Activated T-helper 1 cell treated with anti-CD3 and anti-CD28 coated beads, Interleukin-12 subunit alpha, Interleukin-12 subunit beta, Interleukin-2, Interleukin-4 antibody, amounts not matched to agents 30 ng/mL and 10 ng/mL and 1 ng/mL, durations not matched to agents 14 hours and 24 hours and 36 hours (primary cell): ENCODE measurements around the gene RBMS3. TPM values are rescaled to one million over a fixed set of nuclear protein-coding genes. Genes with fewer than 3 reads are reported as not detected.
A peak's percentile ranks its signal among the peaks of the same experiment; 100 is the strongest.

ENCODE experiments used
- DNase-seq: peaks from one replicate; pipeline ENCODE4 v3.0.0; 2021; ENCODE audit warnings: low spot score
- H3K27ac Mint-ChIP-seq: one replicate; pipeline ENCODE4 v1.8.0; 2021; ENCODE audit warnings: mild to moderate bottlenecking, mixed read lengths
- H3K27me3 Mint-ChIP-seq: one replicate; pipeline ENCODE4 v1.8.0; 2022; ENCODE audit warnings: mild to moderate bottlenecking, moderate library complexity, mixed read lengths; ENCODE audit not compliant: insufficient read depth
- H3K36me3 Mint-ChIP-seq: one replicate; pipeline ENCODE4 v1.8.0; 2021; ENCODE audit warnings: low read depth, mixed read lengths
- H3K4me1 Mint-ChIP-seq: one replicate; pipeline ENCODE4 v1.8.0; 2021; ENCODE audit warnings: low read depth, mixed read lengths
- H3K4me3 Mint-ChIP-seq: one replicate; pipeline ENCODE4 v1.8.0; 2021; ENCODE audit warnings: mild to moderate bottlenecking, moderate library complexity, mixed read lengths
- H3K9me3 Mint-ChIP-seq: one replicate; pipeline ENCODE4 v1.8.0; 2021; ENCODE audit warnings: mixed read lengths
- intact Hi-C: fragments of 100-400 bp; cut with micrococcal nuclease; formaldehyde crosslinking; loops from one replicate; pipeline ENCODE4 v1.15.1; 2024
- total RNA-seq: library from RNA; stranded (reverse); gene quantifications from 2 replicates; pipeline ENCODE4 v1.2.3, GENCODE V29; 2022

RBMS3 gene
- total RNA-seq, 1 donor from 2014 or later = 3.7 TPM

GRCh38 chr3:29258161-29258560 lies 22.7 kb upstream of the RBMS3 start:
- Mint-ChIP-seq H3K4me3 (no peak overlapping the region), H3K27ac (no peak overlapping the region), H3K27me3 (no peaks in the 10 kb centered on the region), H3K36me3 (no peaks in the 10 kb centered on the region), H3K9me3 (peaks cover 4% of the 10 kb centered on the region), H3K4me1 (no peaks in the 10 kb centered on the region)
- intact Hi-C loops = no loop called here
- no peak for DNase-seq

- Mint-ChIP-seq H3K9me3 (peaks cover 4% of the 10 kb centered on the region), H3K4me3 (no peak overlapping the region), H3K4me1 (no peaks in the 10 kb centered on the region), H3K27me3 (no peaks in the 10 kb centered on the region), H3K36me3 (no peaks in the 10 kb centered on the region), H3K27ac (no peak overlapping the region)
- no peak for DNase-seq
- intact Hi-C loops = no loop called here
These were observed 19.8 kb upstream of the RBMS3 start for GRCh38 chr3:29261119-29261518.

- H3K4me1 Mint-ChIP-seq = no peaks in the 10 kb centered on the region
- DNase-seq = no peak
- intact Hi-C loops = no loop called here
- no peaks in the 10 kb centered on the region for H3K27me3 Mint-ChIP-seq
- no peak overlapping the region for H3K27ac Mint-ChIP-seq
- H3K4me3 Mint-ChIP-seq = no peak overlapping the region
- H3K9me3 Mint-ChIP-seq = no peaks in the 10 kb centered on the region
- no peaks in the 10 kb centered on the region for H3K36me3 Mint-ChIP-seq
These were observed 17.4 kb upstream of the RBMS3 start for GRCh38 chr3:29263476-29263875.

- no peak for DNase-seq
- intact Hi-C loops = no loop called here
- Mint-ChIP-seq H3K4me1 (no peaks in the 10 kb centered on the region), H3K27ac (no peak overlapping the region), H3K36me3 (no peaks in the 10 kb centered on the region), H3K27me3 (no peaks in the 10 kb centered on the region), H3K9me3 (no peaks in the 10 kb centered on the region), H3K4me3 (no peak overlapping the region)
These were observed 15.3 kb upstream of the RBMS3 start for GRCh38 chr3:29265509-29266072.

- no peak overlapping the region for H3K4me3 Mint-ChIP-seq
These were observed 13.6 kb upstream of the RBMS3 start for GRCh38 chr3:29267226-29267625.

GRCh38 chr3:29268651-29269050 lies 12.2 kb upstream of the RBMS3 start:
- no peaks in the 10 kb centered on the region for H3K4me1 Mint-ChIP-seq
- no peak overlapping the region for H3K27ac Mint-ChIP-seq
- H3K36me3 Mint-ChIP-seq = no peaks in the 10 kb centered on the region
- DNase-seq = no peak
- H3K4me3 Mint-ChIP-seq = no peak overlapping the region
- intact Hi-C loops = no loop called here
- H3K27me3 Mint-ChIP-seq = no peaks in the 10 kb centered on the region
- no peaks in the 10 kb centered on the region for H3K9me3 Mint-ChIP-seq

More at GRCh38 chr3:29267226-29267625, 13.6 kb upstream of the RBMS3 start:
- DNase-seq = no peak
- no peaks in the 10 kb centered on the region for H3K36me3 Mint-ChIP-seq
- no peaks in the 10 kb centered on the region for H3K9me3 Mint-ChIP-seq
- H3K27ac Mint-ChIP-seq = no peak overlapping the region
- H3K27me3 Mint-ChIP-seq = no peaks in the 10 kb centered on the region
- intact Hi-C loops = no loop called here
- no peaks in the 10 kb centered on the region for H3K4me1 Mint-ChIP-seq

- Mint-ChIP-seq H3K4me1 (peaks cover 11% of the 10 kb centered on the region), H3K9me3 (no peaks in the 10 kb centered on the region), H3K36me3 (no peaks in the 10 kb centered on the region), H3K27me3 (no peaks in the 10 kb centered on the region), H3K27ac (no peak overlapping the region), H3K4me3 (no peak overlapping the region)
- DNase-seq = no peak
- intact Hi-C loops = no loop called here
These were observed 10.1 kb upstream of the RBMS3 start for GRCh38 chr3:29270752-29271151.

- Mint-ChIP-seq H3K36me3 (no peaks in the 10 kb centered on the region), H3K4me3 (no peak overlapping the region), H3K9me3 (no peaks in the 10 kb centered on the region), H3K27me3 (no peaks in the 10 kb centered on the region), H3K4me1 (peaks cover 11% of the 10 kb centered on the region), H3K27ac (no peak overlapping the region)
- DNase-seq = no peak
- intact Hi-C loops = no loop called here
These were observed 9.4 kb upstream of the RBMS3 start for GRCh38 chr3:29271475-29271874.

- peak overlapping the region; percentile 79 for H3K27ac Mint-ChIP-seq
- intact Hi-C loops = no loop called here
- peaks cover 11% of the 10 kb centered on the region for H3K4me1 Mint-ChIP-seq
- H3K9me3 Mint-ChIP-seq = no peaks in the 10 kb centered on the region
- H3K4me3 Mint-ChIP-seq = peak overlapping the region; percentile 2
- H3K27me3 Mint-ChIP-seq = peaks cover 3% of the 10 kb centered on the region
- H3K36me3 Mint-ChIP-seq = no peaks in the 10 kb centered on the region
- DNase-seq = no peak
These were observed 6.2 kb upstream of the RBMS3 start for GRCh38 chr3:29274667-29275066.

- no peak for DNase-seq
- Mint-ChIP-seq H3K36me3 (no peaks in the 10 kb centered on the region), H3K27ac (no peak overlapping the region), H3K4me3 (no peak overlapping the region), H3K9me3 (no peaks in the 10 kb centered on the region), H3K27me3 (peaks cover 3% of the 10 kb centered on the region), H3K4me1 (peaks cover 11% of the 10 kb centered on the region)
- intact Hi-C loops = no loop called here
These were observed 5.6 kb upstream of the RBMS3 start for GRCh38 chr3:29275309-29275708.

- Mint-ChIP-seq H3K27me3 (peaks cover 3% of the 10 kb centered on the region), H3K36me3 (no peaks in the 10 kb centered on the region), H3K4me3 (no peak overlapping the region), H3K4me1 (peaks cover 31% of the 10 kb centered on the region), H3K27ac (no peak overlapping the region), H3K9me3 (no peaks in the 10 kb centered on the region)
- intact Hi-C loops = no loop called here
- DNase-seq = no peak
These were observed 3.6 kb upstream of the RBMS3 start for GRCh38 chr3:29277249-29277648.

GRCh38 chr3:29279286-29279685 lies 1.6 kb upstream of the RBMS3 start:
- H3K36me3 Mint-ChIP-seq = no peaks in the 10 kb centered on the region
- no peak overlapping the region for H3K4me3 Mint-ChIP-seq
- peaks cover 3% of the 10 kb centered on the region for H3K27me3 Mint-ChIP-seq
- H3K9me3 Mint-ChIP-seq = no peaks in the 10 kb centered on the region
- intact Hi-C loops = no loop called here
- peaks cover 46% of the 10 kb centered on the region for H3K4me1 Mint-ChIP-seq
- no peak overlapping the region for H3K27ac Mint-ChIP-seq
- DNase-seq = no peak

- intact Hi-C loops = loop anchor here (10.0 kb wide), 2 partner anchors 125 to 935 kb away; partner anchors contain the start of genes AZI2 and ZCWPW2
- H3K27me3 Mint-ChIP-seq = peaks cover 3% of the 10 kb centered on the region
- no peak for DNase-seq
- no peaks in the 10 kb centered on the region for H3K9me3 Mint-ChIP-seq
- no peaks in the 10 kb centered on the region for H3K36me3 Mint-ChIP-seq
- peaks cover 41% of the 10 kb centered on the region for H3K4me1 Mint-ChIP-seq
- H3K27ac Mint-ChIP-seq = no peak overlapping the region
- H3K4me3 Mint-ChIP-seq = peak overlapping the region; percentile 39
These were observed 1.1 kb upstream of the RBMS3 start for GRCh38 chr3:29279806-29280205.

- no peaks in the 10 kb centered on the region for H3K9me3 Mint-ChIP-seq
- peak overlapping the region; percentile 87 for H3K27ac Mint-ChIP-seq
- DNase-seq = no peak
- peaks cover 46% of the 10 kb centered on the region for H3K4me1 Mint-ChIP-seq
- intact Hi-C loops = loop anchor here (10.0 kb wide), 2 partner anchors 126 to 936 kb away; partner anchors contain the start of genes AZI2 and ZCWPW2
- H3K4me3 Mint-ChIP-seq = peak overlapping the region; percentile 87
- peaks cover 6% of the 10 kb centered on the region for H3K27me3 Mint-ChIP-seq
- H3K36me3 Mint-ChIP-seq = no peaks in the 10 kb centered on the region
These were observed 148 bp downstream of the RBMS3 start for GRCh38 chr3:29281094-29281343.
